Measurements from ENCODE around the gene CDC40. TPM values are rescaled to one million over a fixed set of nuclear protein-coding genes. Genes with fewer than 3 reads are reported as not detected.

Gene CDC40
- total and polyA plus RNA-seq, 9 of the 15 experiments (the other 6 are each of a cell fraction or from before 2014, with no cell fraction given) = 9.7 to 26.3 (median 15.7) TPM

GRCh38 chr6:110180228-110181008 lies at the start of gene CDC40 (continued):
- TF ChIP-seq MLX (CRISPR knock-in tag; conservative IDR thresholded peaks at IDR 0.05) = no peak
- TF ChIP-seq RAD51 (IDR thresholded peaks at IDR 0.05; ENCODE audit: borderline replicate concordance, low read depth) = peak; percentile 67
- 0 out of 2 replicates have a peak, but pooled peaks have one; percentile 7 for TF ChIP-seq GABPB1 (CRISPR knock-in tag; IDR thresholded peaks at IDR 0.05)
- TF ChIP-seq ETV5 (CRISPR knock-in tag; IDR thresholded peaks at IDR 0.05; ENCODE audit: low read depth) = 0 out of 2 replicates have a peak, but pooled peaks have one; percentile 4
- TF ChIP-seq ELF1 (tag; IDR thresholded peaks at IDR 0.05) = peak; percentile 86
- TF ChIP-seq ZNF175 (CRISPR knock-in tag; IDR thresholded peaks at IDR 0.05; ENCODE audit: low read depth) = 0 out of 2 replicates have a peak, but pooled peaks have one; percentile 1
- no peak for TF ChIP-seq PCBP2 (IDR thresholded peaks at IDR 0.05; ENCODE audit: low read depth, low read length, poor library complexity, severe bottlenecking)
- no peak for TF ChIP-seq ZNF384 (IDR thresholded peaks at IDR 0.05; ENCODE audit: low read depth, low read length)
- no peak for TF ChIP-seq ADNP (tag; IDR thresholded peaks at IDR 0.05)
- TF ChIP-seq POLR2G (IDR thresholded peaks at IDR 0.05; ENCODE audit: low read depth, low read length) = peak; percentile 72
- peak; percentile 79 for TF ChIP-seq POLR2A (conservative IDR thresholded peaks at IDR 0.05)
- TF ChIP-seq GABPA (tag; conservative IDR thresholded peaks at IDR 0.05; ENCODE audit: low read depth) = peak; percentile 82
- peak; percentile 97 for TF ChIP-seq PHF21A (IDR thresholded peaks at IDR 0.05; ENCODE audit: borderline replicate concordance, low read depth)
- no peak for TF ChIP-seq ZNF174 (CRISPR knock-in tag; IDR thresholded peaks at IDR 0.05)
- TF ChIP-seq SIN3A (IDR thresholded peaks at IDR 0.05; ENCODE audit: borderline replicate concordance in 2 of 2, control insufficient read depth in 1 of 2, low read depth in 2 of 2, low read length in 2 of 2) = peak; percentile 20 to 29; a peak in 1 of 4 replicates
- TF ChIP-seq MECOM (CRISPR knock-in tag; IDR thresholded peaks at IDR 0.05) = peak; percentile 64
- TF ChIP-seq CEBPG (CRISPR knock-in tag; IDR thresholded peaks at IDR 0.05) = no peak
- no peak for TF ChIP-seq CEBPG (tag; conservative IDR thresholded peaks at IDR 0.05 in 1 of 2, IDR thresholded peaks at IDR 0.05 in 1 of 2)
- TF ChIP-seq PHF8 (IDR thresholded peaks at IDR 0.05; ENCODE audit: borderline replicate concordance, low read length) = peak; percentile 84; the same call in 1 of the 2 replicates
- TF ChIP-seq GATAD2B (IDR thresholded peaks at IDR 0.05; ENCODE audit: borderline replicate concordance) = peak; percentile 62; the same call in 1 of the 2 replicates
- TF ChIP-seq EP300 (IDR thresholded peaks at IDR 0.05; ENCODE audit: low read length) = no peak
- no peak for TF ChIP-seq RBM39 (optimal IDR thresholded peaks at IDR 0.05; ENCODE audit: low read depth, low read length)
- TF ChIP-seq, protein P1, sequence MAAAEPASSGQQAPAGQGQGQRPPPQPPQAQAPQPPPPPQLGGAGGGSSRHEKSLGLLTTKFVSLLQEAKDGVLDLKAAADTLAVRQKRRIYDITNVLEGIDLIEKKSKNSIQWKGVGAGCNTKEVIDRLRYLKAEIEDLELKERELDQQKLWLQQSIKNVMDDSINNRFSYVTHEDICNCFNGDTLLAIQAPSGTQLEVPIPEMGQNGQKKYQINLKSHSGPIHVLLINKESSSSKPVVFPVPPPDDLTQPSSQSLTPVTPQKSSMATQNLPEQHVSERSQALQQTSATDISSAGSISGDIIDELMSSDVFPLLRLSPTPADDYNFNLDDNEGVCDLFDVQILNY (CRISPR knock-in tag; IDR thresholded peaks at IDR 0.05) = 0 out of 2 replicates have a peak, but pooled peaks have one; percentile 62
- no peak for TF ChIP-seq ZNF561 (CRISPR knock-in tag; conservative IDR thresholded peaks at IDR 0.05)
- TF ChIP-seq ZNF511 (CRISPR knock-in tag; IDR thresholded peaks at IDR 0.05) = 0 out of 2 replicates have a peak, but pooled peaks have one; percentile 41
- peak; percentile 10; the same call in 1 of the 2 replicates for TF ChIP-seq MYC (IDR thresholded peaks at IDR 0.05; ENCODE audit: low read depth, low read length)
- no peak for TF ChIP-seq MYC (CRISPR knock-in tag; IDR thresholded peaks at IDR 0.05; ENCODE audit: borderline replicate concordance, low read depth)
